ENCODE data around the gene KAT5. TPM values are rescaled to one million over a fixed set of nuclear protein-coding genes. Genes with fewer than 3 reads are reported as not detected.

Gene KAT5
- total and polyA plus RNA-seq, 10 of the 15 experiments (the other 5 are each of a cell fraction or from before 2014, with no cell fraction given) = 3.4 to 66.1 (median 46.3) TPM

GRCh38 chr11:65663639-65664200 is 48.3 kb upstream of the KAT5 start (continued):
- TF ChIP-seq RAD51 (IDR thresholded peaks at IDR 0.05) (peak; percentile 77), BCL11A (IDR thresholded peaks at IDR 0.05; ENCODE audit: low read depth, low read length) (0 out of 2 replicates have a peak, but pooled peaks have one; percentile 21), CBX5 (IDR thresholded peaks at IDR 0.05; ENCODE audit: low read depth) (no peak), NFIC (IDR thresholded peaks at IDR 0.05; ENCODE audit: low read depth, low read length) (no peak), CBFB (IDR thresholded peaks at IDR 0.05; ENCODE audit: low read depth) (no peak), PBX3 (IDR thresholded peaks at IDR 0.05; ENCODE audit: insufficient replicate concordance, low read depth, low read length) (no peak), NR2F1 (conservative IDR thresholded peaks at IDR 0.05) (no peak), MAX (IDR thresholded peaks at IDR 0.05; ENCODE audit: low read depth, low read length) (no peak), NFYA (IDR thresholded peaks at IDR 0.05; ENCODE audit: borderline replicate concordance, low read depth, low read length) (no peak), HSF1 (IDR thresholded peaks at IDR 0.05; ENCODE audit: low read depth, low read length) (no peak), PML (IDR thresholded peaks at IDR 0.05; ENCODE audit: low read length) (no peak), SMAD5 (IDR thresholded peaks at IDR 0.05; ENCODE audit: low read depth) (no peak), HDGF (IDR thresholded peaks at IDR 0.05) (0 out of 2 replicates have a peak, but pooled peaks have one; percentile 24), ZBTB11 (CRISPR knock-in tag; IDR thresholded peaks at IDR 0.05) (no peak), ZNF687 (IDR thresholded peaks at IDR 0.05) (no peak), EP300 (IDR thresholded peaks at IDR 0.05; ENCODE audit: borderline replicate concordance in 1 of 2, control insufficient read depth in 1 of 2, low read depth in 2 of 2, low read length in 2 of 2) (peak in 1 of 2 experiments; percentile 24; a peak in 1 of 4 replicates), KLF5 (IDR thresholded peaks at IDR 0.05; ENCODE audit: partially characterized antibody) (no peak)

All from GM12878 (cell line).